ENCODE measurements around the gene XKR7.

The XKR7 gene

DNA sequence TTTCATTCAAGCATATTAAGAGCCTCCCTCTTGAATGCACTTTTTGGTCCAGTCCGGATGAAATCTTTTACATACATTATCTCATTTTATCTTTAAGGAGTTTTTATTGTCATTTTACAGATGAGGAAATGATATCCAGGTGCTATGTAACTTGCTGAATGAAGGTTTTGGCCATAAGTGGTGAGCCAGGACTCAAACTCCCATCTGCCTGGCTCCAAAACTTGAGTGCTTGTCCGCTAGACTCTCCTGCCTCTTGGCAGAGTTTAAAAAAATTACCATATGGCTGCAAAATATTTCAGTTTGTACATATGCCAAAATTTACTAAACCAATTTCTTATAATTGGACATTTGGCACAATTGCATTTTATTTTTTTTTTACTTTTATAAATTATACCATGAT is 28.3 kb upstream of the XKR7 start:
- DNase-seq (ENCODE audit: low read depth in 4 of 4, low spot score in 1 of 4): no peak

DNA sequence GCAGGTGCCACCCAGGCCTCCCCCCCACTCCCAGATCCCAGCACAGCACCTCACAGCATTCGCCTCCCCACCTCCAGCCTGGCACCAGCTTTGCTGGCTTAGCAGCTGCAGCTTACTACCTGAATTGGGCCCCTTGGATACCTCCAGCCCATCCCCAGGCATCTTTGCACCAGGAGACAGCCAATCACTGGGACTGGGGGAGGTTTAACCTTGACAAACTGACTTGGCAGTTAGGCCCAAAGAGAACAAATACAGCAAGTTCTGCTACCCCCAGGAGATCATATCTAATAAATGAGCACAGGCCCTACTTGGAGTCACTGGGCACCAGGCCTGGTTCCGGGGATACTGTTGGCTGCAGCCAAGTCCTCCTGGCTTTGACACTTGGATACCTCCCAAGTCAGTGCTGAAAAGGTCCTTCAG is 24.9 kb upstream of the XKR7 start:
- DNase-seq (ENCODE audit: low read depth in 4 of 4, low spot score in 1 of 4): no peak

DNA sequence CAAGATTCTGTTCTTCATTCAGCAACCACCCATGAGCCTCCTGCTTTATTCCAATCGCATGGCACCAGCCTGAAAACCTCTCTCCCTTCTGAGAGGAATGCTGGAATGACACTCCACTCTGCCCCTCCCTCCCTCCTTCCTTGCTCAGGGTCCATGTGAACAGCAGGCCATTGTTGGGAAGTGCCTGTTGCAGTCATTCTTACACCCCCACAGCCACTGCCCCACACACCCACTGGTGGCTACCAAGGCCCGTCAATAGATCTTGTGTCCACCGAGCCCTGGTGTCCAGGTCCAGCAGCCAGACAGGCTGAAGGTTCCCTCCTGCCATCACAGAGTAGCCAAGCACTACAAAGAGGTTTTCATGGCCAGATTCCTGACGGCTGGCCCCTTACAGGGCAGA is 22.6 kb upstream of the XKR7 start:
- DNase-seq (ENCODE audit: low read depth in 4 of 4, low spot score in 1 of 4): no peak

DNA sequence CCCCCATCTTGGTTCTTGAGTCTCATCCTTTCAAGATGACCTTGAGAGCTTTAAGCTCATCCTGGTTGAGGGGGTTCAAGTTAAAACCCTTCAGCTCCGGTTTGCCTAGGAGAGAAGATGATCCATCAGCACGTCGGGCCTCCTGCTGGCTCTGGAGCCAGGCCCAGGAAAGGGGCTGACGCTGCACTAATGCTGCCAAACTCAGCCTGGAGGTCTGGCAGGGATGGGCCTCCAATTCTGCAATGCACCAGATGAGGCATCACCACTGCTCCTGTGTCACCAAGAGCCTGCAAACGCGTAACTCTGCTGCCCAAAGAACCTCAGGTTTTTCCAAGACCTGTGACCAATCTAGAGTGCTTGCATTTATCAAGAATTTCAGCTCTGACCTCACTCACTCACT is 22.2 kb upstream of the XKR7 start:
- DNase-seq (ENCODE audit: low read depth in 4 of 4, low spot score in 1 of 4): no peak

DNA sequence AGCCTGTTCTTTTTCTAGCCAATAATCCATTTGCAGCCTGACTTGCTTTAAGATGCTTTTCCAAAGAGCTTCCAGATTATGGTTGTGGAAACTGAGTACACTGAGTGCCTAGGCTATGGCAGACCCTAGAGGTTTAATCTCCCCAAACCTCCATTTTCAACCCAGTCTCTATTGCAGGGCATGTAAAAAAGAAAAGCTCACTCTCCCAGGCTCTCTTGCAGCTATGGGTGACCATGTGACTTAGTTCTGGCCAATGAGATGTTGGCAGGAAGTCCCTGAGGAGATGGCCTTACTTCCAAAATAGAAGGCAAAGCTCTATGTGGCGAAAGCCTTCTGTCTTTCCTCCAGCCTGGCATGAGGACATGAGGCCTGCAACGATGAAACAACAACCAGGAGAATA is 19.9 kb upstream of the XKR7 start:
- DNase-seq (ENCODE audit: low read depth in 4 of 4, low spot score in 1 of 4): no peak

DNA sequence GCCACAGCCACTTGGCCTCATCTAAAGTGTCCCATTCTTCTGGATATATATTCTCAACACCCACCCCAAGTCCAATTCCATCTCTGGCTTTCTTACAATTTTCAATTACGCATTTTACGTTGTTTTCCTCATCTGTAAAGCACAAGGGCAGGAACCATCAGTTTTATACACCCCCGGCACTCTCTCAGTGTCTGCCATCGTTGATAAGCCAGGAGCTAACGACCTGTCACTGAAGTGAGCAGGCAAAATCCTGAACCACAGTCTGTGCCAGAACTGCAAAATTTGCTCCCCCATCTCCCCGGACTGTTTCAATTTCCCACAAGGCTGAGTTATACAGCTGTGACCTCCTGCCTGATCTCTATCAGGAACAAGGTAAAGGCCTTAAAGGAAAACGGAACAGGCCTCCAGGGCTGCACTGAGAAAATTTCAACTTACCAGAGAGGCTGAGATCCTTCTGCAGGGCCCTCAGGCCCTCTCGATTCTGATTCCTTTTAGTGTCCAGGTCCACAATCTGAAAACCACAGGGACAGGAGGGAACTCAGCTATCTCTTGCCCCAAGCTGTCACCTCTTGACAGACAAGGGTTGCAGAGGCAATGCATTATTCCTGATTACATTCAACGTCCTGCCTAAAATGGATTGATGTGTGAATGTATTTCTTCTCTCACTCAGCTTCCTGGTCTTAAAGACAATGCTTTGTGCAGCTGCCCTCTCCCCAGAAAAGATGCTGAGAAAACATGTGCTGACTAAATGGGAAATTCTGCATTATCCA is 17.9 kb upstream of the XKR7 start:
- DNase-seq (ENCODE audit: low read depth in 4 of 4, low spot score in 1 of 4): no peak

DNA sequence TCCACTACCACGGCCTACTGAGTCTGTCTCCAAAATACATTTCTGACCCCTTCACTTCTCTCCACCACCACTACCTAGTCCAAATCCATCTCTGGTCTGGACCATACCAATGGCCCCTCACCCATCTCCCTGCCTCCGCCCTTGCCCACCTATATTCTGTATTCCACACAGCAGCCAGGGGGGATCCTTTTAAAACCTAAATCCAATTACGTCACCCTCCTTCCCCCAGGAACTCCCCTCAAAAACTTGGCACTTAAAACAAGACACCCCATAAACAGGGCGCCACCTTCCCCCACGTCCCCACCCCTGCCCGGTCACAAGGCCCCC is 16.8 kb upstream of the XKR7 start:
- no peak for DNase-seq (ENCODE audit: low read depth in 4 of 4, low spot score in 1 of 4)

DNA sequence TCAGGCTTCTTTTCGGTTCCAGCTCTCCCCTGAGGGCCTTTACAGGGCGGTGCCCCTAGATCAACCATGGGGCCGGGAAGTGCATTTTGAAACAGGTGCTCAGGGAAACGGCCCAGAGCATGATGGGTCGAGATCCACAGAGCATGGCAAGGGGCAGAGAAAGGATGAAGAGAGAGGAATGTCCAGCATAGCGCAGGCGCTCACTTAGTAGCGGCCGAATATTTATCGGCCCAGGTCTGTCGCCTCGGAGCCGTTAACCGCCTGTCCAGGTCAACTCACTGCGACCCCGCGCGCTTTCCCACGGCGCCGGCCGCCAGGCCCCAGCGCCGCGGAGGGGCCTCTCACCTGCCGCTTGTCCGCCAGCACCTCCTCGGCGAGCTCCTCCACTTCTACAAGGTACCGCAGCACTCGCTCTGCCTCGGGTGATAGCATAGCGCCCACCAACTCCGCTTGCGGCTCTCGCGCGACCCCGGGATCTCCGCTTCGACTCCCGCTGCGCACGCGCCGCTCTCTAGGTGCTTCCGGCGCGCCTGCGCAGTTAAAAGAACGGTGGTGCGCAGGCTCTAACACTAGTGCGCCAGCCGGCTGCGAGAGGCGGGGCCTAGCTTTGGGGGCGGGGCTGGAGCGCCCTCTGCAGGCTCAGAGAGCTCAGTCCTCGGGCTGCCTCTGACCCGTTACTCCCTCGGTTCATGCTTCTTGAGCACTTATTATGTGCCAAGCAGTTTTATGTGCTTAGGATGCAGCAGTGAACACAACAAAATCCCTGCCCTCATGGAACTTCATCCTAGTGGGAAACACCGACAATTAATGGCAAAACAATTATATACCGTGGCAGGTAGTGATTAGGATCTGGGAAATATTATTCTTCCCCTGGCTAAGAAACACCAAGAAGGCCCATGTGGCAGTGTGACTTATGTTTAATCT is 16.2 kb upstream of the XKR7 start, which contains the start of gene PDRG1:
PDRG1 (minus strand) TSS at position 517 of the 924 bp plus-strand sequence; CDS start at position 432, 85 bp downstream.
- peak; percentile 94 to 96 (median 94) for DNase-seq (ENCODE audit: low read depth in 4 of 4, low spot score in 1 of 4)

DNA sequence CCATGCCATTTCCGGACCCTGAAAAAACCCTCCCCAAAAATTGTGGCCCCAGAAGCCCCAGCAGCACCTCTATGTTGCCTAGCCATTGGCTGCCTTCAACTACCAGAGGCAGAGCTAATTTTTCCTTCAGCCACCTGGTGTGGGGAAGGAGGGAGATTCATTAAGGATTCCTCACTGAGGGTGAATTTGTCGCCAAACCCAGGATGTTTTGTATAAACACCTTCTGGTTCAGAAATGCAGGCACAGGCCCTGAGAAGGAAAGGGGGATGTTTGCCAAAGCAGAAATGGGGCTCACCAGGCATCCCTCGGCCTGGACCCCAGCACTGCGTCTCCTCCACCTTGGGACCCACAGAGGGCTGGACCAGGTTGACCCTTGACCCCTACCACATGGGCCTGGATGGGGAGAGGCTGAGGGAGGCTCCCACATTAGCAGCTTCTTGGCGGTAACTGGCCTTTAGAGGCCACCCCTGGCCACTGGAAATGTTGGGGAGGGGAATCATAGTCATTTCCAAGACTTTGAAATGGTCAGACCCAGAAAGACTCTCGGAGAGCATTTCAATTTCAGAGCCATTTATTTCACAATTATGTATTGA is 14.3 kb upstream of the XKR7 start:
- DNase-seq (ENCODE audit: low read depth in 4 of 4, low spot score in 1 of 4): no peak

DNA sequence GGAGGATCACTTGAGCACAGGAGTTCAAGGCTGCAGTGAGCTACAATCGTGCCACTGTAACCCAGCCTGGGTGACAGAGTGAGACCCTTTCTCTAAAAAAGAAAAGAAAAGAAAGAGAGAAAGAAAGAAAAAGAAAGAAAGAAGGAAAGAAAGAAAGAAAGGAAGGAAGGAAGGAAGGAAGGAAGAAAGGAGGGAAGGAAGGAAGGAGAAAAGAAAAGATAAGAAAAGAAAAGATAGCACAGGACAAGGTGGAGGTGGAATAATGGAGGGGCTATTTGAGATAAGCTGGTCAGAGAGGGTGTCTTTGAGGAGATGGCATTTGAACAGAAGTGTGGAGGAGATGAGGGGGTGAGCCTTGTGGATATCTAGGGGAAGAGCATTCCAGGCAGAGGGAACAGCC is 13.5 kb upstream of the XKR7 start:
- no peak for DNase-seq (ENCODE audit: low read depth in 4 of 4, low spot score in 1 of 4)

DNA sequence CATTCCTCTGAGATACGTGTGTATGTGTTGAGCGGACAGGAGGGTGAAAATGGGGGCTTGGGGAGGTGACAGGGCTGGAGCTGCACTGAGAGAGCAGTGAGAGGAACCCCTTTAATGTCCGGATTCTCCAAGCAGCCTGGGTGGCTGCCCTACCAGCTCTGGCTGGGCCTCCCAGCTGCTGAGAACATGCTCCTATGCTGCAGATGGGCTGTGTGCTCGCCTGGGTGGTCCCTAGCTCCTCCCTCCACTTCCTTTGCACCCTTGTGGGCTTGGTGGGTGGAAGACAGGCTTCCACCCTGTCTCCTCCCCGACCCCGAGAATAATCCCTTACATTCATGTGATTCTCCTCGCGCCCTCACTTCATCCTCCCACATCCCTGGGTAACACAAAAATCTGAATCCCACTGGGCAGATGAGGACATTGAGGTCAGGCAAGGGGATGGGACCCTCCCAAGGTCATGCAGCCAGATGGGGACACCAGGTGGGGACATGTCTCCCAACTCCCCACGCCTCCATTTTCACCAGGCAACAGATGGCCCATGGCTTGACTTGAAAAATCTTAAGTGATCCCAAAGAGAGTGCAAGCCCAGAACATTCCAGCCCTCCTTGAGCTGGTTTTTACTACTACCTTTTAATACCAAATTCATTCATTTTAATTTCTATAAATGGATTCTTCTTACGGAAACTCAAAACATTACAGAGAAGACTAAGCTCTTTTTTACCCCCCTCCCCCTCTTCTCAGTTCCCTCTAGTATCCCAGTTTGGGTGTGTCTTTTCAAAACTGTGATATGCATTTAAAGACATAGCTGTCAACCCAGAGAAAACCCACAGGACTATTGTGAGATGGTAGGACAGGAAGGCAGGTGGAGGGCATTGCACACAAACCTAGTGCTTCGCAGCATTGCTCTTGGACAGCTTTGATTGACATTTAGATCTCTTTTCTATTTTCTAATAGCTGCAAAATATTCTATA is 11.1 kb upstream of the XKR7 start:
- no peak for DNase-seq (ENCODE audit: low read depth in 4 of 4, low spot score in 1 of 4)

DNA sequence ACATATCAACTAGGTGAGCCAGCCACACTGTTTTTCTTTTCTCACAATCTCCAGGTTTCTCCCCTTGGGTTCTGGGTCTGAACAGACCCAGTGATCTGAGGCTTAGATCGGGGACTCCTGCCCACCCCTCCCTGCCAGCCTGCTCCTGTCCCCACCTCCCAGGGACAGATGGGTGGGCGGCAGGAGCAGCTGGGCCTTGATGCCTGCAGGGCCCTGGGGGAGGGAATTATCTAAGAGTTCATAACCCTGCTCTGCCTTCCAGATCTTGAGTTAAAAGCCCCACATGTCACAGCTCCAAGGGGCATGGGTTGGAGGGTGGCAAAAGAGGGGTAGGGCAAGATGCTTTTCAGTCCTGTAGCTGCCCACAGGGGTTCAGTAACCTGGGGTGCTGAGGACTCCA is 5.2 kb upstream of the XKR7 start:
- DNase-seq (ENCODE audit: low read depth in 4 of 4, low spot score in 1 of 4): no peak

DNA sequence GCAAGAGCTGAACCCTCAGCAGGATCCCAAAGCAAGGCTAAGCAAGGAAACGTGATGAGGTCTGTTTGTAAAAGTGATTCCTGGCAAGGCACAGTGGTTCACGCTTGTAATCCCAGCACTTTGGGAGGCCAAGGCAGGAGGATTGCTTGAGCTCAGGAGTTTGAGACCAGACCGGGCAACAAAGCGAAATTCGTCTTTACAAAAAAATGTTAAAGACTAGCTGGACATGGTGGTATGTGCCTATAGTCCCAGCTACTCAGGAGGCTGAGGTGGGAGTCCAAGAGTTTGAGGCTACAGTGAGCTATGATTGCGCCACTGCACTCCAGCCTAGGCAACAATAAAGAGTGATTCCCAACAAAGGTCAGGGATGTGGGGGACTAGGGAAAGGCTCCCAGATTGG is 4.1 kb upstream of the XKR7 start:
- no peak for DNase-seq (ENCODE audit: low read depth in 4 of 4, low spot score in 1 of 4)

DNA sequence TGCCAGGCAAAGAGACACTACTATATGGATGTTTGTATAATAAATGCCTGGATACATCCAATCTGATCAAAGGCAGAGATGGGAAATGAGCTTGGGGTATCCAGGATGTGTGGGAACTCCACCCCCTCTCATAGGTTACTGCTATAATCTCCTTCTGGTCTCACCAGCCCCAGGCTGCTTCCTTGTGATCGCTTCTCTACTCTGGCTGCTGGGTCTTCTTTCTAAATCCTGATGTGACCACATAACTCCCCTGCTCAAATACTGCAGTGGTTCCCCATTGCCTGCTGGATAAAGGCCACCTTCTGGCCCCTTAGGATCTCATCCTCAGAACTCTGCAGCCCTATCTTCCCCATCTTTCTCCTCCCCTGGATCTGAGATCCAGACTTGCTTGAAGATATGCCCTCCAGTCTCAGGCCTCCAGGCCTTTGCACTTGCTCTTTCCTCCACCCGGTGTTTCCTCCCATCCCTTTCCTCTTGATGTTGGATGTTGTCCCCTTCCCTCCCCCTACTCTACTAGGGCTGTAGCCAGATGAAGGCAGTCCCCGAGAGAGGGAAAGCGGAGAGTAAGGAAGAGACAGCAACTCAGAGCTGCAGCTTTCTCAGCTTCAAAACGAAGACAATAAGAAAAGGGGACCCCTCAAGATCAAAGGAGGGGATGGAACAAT is 828 bp upstream of the XKR7 start:
- DNase-seq (ENCODE audit: low read depth in 4 of 4, low spot score in 1 of 4): no peak

DNA sequence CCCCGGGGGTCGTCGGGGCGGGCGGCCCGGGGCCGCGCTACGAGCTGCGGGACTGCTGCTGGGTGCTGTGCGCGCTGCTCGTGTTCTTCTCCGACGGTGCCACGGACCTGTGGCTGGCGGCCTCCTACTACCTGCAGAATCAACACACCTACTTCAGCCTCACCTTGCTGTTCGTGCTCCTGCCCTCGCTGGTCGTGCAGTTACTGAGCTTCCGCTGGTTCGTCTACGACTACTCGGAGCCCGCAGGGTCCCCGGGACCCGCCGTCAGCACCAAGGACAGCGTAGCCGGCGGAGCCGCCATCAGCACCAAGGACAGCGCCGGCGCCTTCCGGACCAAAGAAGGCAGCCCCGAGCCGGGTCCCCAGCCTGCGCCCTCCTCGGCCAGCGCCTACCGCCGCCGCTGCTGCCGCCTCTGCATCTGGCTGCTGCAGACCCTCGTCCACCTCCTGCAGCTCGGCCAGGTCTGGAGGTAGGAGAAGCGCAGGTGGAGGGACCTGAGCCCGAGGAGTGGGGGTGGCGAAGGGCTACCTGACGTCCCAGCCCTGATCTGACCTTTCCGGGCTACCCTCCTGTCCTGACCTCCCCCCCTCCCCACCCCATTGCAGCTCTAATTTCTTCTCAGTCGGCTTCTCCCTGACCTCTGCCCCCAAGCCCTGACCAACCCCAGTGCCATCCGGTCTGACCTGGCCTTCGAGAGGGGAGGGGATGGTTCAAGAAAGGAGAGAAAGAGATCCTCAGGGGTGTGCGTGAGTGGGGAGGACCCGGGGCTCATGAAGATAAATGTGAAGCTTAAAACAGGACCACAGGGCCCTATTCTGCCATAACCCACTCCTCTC is 558 bp downstream of the XKR7 start:
- peak; percentile 54 to 72 (median 62) for DNase-seq (ENCODE audit: low read depth in 4 of 4, low spot score in 1 of 4)

DNA sequence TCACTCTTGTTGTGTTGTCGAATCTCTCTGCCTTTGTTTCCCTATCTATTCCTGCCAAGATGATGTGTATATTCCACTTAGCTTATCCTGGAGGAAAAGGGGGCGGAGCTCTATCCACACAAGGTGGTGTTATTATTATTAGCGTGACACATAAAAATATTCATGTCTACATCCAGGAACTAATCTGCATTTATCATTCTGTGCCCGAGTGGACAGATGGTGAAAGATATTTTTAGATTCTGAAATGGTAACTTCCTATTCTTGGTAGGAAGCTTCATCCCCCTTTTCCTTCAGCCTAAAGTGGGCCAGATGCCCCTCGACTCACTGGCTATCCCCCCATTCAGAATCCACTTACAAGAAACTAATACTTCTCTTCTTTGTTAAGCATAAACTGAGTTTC is 2.0 kb downstream of the XKR7 start:
- DNase-seq (ENCODE audit: low read depth in 4 of 4, low spot score in 1 of 4): no peak

DNA sequence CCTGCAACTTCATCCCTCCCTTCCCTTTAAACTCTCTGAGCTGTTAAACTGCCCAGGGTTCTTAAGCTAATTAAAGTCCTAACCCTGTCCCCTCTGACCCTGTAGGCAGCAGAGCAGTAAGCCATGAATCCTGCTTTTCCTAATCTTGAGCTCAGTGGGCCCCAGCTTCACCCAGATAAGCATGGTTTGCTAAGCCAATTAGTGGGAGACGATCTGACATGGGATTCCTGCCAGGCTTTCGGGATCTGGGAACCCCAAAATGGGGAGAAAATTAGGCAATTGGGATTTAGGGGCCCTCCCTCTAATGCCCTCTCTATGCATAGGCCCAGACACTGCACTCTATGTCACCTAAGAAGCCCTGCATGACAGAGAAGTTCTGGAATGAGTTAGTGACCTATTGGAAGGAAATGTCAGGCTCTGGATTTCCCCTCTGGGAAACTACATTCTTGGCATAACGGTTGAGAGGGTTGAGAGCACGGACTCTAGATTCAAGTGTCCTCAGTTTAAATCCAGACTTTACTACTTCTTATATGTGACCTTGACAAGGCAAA is 4.6 kb downstream of the XKR7 start:
- DNase-seq (ENCODE audit: low read depth in 4 of 4, low spot score in 1 of 4): no peak

DNA sequence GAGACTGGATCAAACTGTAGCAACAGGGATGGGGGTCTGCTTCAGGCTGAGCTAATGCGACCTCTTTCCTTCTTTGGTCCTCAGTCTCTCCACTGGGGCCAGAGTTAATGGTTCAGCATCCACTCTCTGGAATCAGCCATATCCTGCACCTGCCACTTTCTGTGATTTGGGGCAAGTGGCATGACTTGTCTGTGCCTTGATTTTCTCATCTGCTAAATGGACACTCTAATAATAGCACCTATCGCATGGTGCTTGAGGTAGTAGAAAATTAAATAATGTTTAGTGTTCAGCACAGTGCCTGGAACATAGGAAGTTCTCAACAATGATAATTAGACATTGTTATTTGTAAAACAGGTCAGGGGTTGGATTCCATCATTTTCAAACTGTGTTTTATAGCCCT is 6.3 kb downstream of the XKR7 start:
- no peak for DNase-seq (ENCODE audit: low read depth in 4 of 4, low spot score in 1 of 4)

DNA sequence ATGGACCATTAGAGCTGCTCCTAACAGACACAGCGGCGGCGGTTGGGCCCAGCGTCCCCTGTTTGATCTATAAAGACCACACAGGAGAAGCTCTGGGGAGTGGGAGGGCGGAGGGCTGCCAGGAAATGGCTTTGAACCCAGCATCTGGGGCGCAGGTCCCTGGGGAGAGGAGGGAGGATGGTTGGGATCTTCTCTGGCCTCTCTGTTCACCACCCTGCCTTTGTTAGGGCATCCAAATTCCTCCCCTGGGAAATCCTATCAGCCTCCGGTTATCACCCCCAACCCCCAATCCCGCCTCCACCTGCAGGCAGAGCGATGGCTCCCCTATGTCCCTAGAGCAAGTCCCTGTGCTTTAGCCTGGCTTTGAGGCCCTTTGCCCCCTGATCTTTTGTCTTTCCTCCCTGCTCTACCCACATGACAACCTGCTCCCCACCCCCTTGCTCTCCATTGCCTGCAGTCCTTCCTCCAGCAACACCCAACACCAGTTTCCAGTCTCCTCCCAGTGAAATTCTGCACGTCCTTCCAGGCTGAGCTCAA is 7.1 kb downstream of the XKR7 start:
- no peak for DNase-seq (ENCODE audit: low read depth in 4 of 4, low spot score in 1 of 4)
